C4-2B (cell line): ENCODE data around the gene BFSP1.

Experiments used
- H3K27ac ChIP-seq: fragments of 450-650 bp; 2 replicates; pipeline ENCODE4 v1.5.1; 2017
- ZFX ChIP-seq: fragments of 450-650 bp; IDR thresholded peaks from 2 replicates; pipeline ENCODE4 v1.6.1; 2017
- TF ChIP-seq, protein P1 (sequence below): fragments of 450-650 bp; conservative IDR thresholded peaks from 2 replicates; pipeline ENCODE4 v1.5.1; 2017; ENCODE audit warnings: mild to moderate bottlenecking

The BFSP1 gene

GRCh38 chr20:17503301-17504065 is 27.7 kb downstream of the BFSP1 start:
- H3K27ac ChIP-seq = no peak overlapping the region
- no peak for TF ChIP-seq ZFX

- no peak overlapping the region for H3K27ac ChIP-seq
- no peak for TF ChIP-seq ZFX
- TF ChIP-seq, protein P1, sequence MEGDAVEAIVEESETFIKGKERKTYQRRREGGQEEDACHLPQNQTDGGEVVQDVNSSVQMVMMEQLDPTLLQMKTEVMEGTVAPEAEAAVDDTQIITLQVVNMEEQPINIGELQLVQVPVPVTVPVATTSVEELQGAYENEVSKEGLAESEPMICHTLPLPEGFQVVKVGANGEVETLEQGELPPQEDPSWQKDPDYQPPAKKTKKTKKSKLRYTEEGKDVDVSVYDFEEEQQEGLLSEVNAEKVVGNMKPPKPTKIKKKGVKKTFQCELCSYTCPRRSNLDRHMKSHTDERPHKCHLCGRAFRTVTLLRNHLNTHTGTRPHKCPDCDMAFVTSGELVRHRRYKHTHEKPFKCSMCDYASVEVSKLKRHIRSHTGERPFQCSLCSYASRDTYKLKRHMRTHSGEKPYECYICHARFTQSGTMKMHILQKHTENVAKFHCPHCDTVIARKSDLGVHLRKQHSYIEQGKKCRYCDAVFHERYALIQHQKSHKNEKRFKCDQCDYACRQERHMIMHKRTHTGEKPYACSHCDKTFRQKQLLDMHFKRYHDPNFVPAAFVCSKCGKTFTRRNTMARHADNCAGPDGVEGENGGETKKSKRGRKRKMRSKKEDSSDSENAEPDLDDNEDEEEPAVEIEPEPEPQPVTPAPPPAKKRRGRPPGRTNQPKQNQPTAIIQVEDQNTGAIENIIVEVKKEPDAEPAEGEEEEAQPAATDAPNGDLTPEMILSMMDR = no peak
These were observed 29.1 kb downstream of the BFSP1 start for GRCh38 chr20:17502105-17502504.

DNA sequence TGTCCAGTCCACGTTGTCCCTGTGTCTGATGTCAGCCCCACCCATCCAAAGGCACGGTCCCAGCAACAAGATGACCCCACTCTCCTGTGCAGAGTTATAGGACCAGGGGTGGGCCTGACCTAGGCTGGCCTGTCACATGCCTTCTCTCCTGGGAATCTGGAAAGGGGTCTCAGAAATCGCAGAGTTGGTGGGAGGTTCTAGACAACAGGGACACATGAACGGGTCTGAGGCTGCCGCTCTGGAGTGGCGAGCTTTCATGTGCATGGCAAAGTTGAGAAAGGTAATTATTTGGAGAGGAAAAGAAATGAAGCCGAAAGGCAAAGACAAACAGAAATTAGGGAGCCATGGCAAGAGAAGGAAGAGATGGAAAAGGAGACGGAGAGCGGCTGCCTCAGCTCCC is 29.5 kb downstream of the BFSP1 start:
- TF ChIP-seq, protein P1 = no peak
- TF ChIP-seq ZFX = no peak

GRCh38 chr20:17500826-17501225 is 30.4 kb downstream of the BFSP1 start:
- no peak overlapping the region for H3K27ac ChIP-seq
- TF ChIP-seq, protein P1 = no peak
- no peak for TF ChIP-seq ZFX

More for the DNA sequence above, 29.5 kb downstream of the BFSP1 start:
- H3K27ac ChIP-seq = no peak overlapping the region

DNA sequence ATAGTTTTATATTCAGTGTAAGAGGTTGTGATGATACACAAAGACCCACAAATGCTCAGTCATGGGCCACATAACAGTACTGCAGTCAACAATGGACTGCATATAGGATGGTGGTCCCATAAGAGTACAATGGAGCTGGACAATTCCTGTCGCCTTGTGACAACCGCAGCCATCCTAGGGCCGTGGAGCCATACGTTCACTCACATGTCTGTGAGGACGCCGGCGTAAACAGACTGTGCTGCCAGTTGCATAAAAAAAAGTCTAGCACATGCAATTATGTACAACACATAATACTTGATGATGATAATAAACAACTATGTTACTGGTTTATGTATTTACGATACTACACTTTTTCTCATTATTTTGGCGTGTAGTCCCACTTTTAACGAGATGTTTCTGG is 30.9 kb downstream of the BFSP1 start:
- H3K27ac ChIP-seq = no peak overlapping the region
- TF ChIP-seq, protein P1 = no peak

DNA sequence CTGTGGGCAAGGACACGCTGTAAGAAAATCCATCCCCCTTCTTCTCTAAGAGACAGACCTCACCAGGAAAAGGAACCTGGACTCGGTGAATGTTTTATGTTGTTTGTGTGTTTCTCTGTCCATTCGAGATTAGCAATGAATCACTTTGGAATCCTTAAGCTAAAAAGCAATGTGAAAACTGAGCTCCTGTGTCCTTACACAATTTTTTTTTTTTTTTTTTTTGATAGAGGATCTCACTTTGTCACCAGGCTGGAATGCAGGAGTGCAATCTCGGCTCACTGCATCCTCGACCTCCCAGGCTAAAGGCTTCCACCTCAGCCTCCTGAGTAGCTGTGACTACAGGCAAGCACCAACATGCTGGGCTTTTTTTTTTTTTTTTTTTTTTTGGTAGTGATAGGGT is 32.1 kb downstream of the BFSP1 start:
- TF ChIP-seq, protein P1 = no peak
- TF ChIP-seq ZFX = no peak
- no peak overlapping the region for H3K27ac ChIP-seq

- TF ChIP-seq, protein P1 = no peak
- no peak for TF ChIP-seq ZFX
- H3K27ac ChIP-seq = no peak overlapping the region
These were observed 32.5 kb downstream of the BFSP1 start for GRCh38 chr20:17498641-17499040.
